Measurements from ENCODE around the gene AGXT2. TPM values are rescaled to one million over a fixed set of nuclear protein-coding genes. Genes with fewer than 3 reads are reported as not detected.
A peak's percentile ranks its signal among the peaks of the same experiment; 100 is the strongest.

AGXT2 gene
- total RNA-seq, 8 experiments from 2014 or later, result 0.13 to 1.2 (median 0.33) TPM; not detected in 4

DNA sequence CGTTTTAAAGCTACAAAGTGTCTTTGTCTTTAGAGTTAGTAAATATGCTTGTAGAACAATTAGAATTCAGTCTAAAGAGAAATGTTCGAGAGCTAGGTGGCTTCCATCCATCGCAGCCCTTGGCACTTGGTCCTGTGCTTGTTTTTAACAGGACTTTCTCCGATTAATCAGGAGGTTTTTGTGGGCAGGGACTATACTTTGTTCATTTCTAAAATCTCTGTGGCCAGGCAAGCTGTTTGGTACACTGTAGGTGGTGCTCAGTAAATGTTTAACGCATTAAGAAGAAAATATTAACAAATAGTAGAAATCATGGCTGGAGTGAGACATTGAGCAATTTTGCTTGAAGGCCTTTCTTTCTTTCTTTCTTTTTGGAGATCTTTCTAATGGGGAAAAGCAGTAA is 20.8 kb downstream of the AGXT2 start:
- ATAC-seq (replicated peaks in 6 of 8), result no peak
- no peaks in the 10 kb centered on the region for H3K4me1 ChIP-seq (replicated peaks in 1 of 2)
- in situ Hi-C loops (cut with MboI; ENCODE audit: low pct_unique_long_range_greater_than_20kb in 2 of 9, low sequenced_read_pairs in 9 of 9, unreplicated experiment in 9 of 9), result no loop called here
- WGBS, 10 experiments, result 30 to 96% (median 79%) methylated on average over 1 to 5 of the region's 5 CpGs
- H3K27ac ChIP-seq, result no peak overlapping the region
- no peak overlapping the region for H3K4me3 ChIP-seq

DNA sequence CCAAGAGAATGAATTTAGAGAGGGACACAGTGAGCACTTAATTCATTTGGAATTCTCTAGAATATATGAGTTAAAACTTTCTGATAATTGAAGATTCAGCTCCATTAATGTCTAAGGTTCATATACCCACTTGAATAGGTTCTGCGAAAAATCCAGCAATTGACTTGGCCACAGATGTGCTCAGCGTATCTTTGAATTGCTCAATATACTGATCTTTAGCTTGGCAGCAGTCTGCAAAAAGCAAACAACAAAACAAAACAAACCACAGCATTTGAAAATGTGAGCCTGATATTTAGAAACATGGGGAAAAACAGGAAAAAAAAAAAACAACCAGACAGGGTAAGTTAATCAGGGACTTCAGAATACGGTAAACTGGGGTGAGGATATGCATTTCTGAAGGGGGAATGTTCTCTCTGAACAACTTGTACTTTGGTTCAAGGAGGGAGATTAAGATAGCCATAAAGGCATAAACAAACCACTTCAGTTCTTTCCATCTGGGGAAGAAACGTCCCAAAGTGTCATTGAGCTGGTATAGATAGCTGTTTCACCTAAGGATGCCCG is 21.4 kb downstream of the AGXT2 start:
- no peak overlapping the region for H3K27ac ChIP-seq
- in situ Hi-C loops (cut with MboI; ENCODE audit: low pct_unique_long_range_greater_than_20kb in 2 of 9, low sequenced_read_pairs in 9 of 9, unreplicated experiment in 9 of 9), result no loop called here
- ATAC-seq (replicated peaks in 6 of 8), result no peak
- H3K4me3 ChIP-seq, result no peak overlapping the region
- WGBS, 10 experiments, result 57 to 100% (median 80%) methylated on average over 2 to 5 of the region's 5 CpGs
- no peaks in the 10 kb centered on the region for H3K4me1 ChIP-seq (replicated peaks in 1 of 2)

DNA sequence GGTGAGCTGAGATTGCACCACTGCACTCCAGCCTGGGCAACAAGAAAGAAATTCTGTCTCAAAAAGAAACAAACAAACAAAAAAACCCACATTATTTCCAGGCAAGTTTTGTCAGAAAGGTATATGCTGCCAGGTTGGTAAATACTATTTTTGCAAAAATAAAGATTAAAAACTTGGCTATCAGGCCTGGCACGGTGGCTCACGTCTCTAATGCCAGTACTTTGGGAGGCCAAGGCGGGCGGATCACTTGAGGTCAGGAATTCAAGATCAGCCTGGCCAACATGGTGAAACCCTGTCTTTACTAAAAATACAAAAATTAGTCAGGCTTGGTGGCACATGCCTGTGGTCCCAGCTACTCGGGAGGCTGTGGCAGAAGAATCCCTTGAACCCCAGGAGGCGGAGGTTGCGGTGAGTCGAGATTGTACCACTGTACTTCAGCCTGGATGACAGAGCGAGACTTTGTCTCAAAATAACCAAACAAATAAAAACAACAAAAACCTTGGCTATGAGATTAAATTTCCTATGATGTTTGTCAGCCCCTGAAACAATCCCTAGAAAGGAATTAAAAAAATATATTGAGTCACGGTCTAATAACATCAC is 22.7 kb downstream of the AGXT2 start:
- Histone ChIP-seq H3K4me3 (no peak overlapping the region), H3K27ac (no peak overlapping the region), H3K4me1 (replicated peaks in 1 of 2) (no peaks in the 10 kb centered on the region)
- in situ Hi-C loops (cut with MboI; ENCODE audit: low pct_unique_long_range_greater_than_20kb in 2 of 9, low sequenced_read_pairs in 9 of 9, unreplicated experiment in 9 of 9), result no loop called here
- 68 to 100% (median 89%) methylated on average over 2 to 10 of the region's 10 CpGs; no CpG with 5 or more reads in 2 of the 10 experiments for WGBS, 10 experiments
- ATAC-seq (replicated peaks in 6 of 8), result no peak

GRCh38 chr5:35023391-35024178 is 24.2 kb downstream of the AGXT2 start:
- WGBS, 10 experiments, result 57 to 95% (median 81%) methylated on average over 2 to 6 of the region's 7 CpGs; no CpG with 5 or more reads in 1 of the 10 experiments
- ATAC-seq (replicated peaks in 6 of 8), result peak in 2 of 8 experiments; percentile 40 to 52
- Histone ChIP-seq H3K4me3 (no peak overlapping the region), H3K4me1 (replicated peaks in 1 of 2) (no peaks in the 10 kb centered on the region), H3K27ac (no peak overlapping the region)
- in situ Hi-C loops (cut with MboI; ENCODE audit: low pct_unique_long_range_greater_than_20kb in 2 of 9, low sequenced_read_pairs in 9 of 9, unreplicated experiment in 9 of 9), result no loop called here

DNA sequence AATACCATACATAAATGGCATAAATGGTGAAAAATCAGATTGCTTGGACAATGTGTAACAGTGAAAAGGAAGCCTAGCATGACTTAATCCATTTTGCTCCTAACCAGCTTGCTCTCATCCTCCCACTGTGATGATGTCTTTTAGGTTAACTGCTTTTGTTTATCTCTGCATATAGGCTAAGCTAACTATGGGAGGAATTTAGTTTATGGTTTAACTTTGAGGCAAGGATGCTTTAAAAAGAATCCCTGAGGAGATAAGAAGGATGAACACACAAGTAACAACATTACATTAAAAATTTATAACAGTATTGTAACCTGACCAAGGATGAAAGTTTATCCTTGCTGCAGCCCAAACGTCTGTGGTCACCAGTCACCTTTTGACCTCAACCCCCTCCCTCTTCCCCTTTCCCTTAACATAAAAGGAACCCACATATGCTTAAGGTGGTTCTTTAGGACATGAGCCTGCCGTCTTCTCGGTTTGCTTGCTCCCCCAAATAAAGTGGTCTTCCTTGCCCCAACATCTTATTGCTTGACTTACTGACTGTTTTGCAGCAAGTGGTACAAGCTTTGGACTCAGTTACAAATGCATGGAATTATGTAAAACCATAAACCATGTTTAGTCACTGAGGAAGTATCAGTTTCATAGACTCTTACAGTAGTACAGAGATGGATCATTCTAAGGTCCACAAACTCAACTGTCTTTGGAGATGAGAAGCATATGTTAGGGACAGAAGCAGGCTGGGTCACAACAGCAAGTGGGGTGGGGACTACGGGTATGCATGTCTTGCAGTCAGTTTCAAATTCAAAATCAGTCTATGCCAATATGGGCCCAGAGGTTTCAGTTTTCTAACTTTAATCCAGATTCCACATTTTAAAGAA is 31.3 kb downstream of the AGXT2 start:
- Histone ChIP-seq H3K27ac (no peak overlapping the region), H3K4me3 (no peak overlapping the region), H3K4me1 (replicated peaks in 1 of 2) (no peaks in the 10 kb centered on the region)
- peak in 3 of 8 experiments; percentile 29 to 93 (median 86) for ATAC-seq (replicated peaks in 6 of 8)
- in situ Hi-C loops (cut with MboI; ENCODE audit: low pct_unique_long_range_greater_than_20kb in 2 of 9, low sequenced_read_pairs in 9 of 9, unreplicated experiment in 9 of 9), result no loop called here
- 0 to 92% (median 56%) methylated on average over 1 to 4 of the region's 4 CpGs; no CpG with 5 or more reads in 2 of the 10 experiments for WGBS, 10 experiments

DNA sequence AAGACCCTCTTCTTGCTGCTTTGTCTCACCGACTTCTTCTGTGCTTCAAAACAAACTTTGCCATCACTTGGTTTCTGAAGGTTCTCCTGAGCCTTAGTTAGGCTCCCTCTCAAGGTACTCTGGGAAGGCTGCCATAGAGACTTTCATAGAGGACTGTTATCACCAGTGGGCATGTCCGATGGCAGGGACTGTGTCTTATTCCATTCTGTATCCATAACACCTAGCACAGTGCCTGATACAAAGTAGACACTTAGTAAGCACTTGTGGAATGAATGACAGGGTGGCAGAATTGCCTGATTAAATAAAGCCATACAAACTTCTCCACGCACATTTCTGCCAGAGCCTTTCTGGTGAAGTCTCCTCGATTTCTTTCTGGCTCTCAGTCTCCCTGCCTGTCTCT is 32.7 kb downstream of the AGXT2 start:
- Histone ChIP-seq H3K27ac (no peak overlapping the region), H3K4me1 (replicated peaks in 1 of 2) (no peaks in the 10 kb centered on the region), H3K4me3 (no peak overlapping the region)
- no peak for ATAC-seq (replicated peaks in 6 of 8)
- in situ Hi-C loops (cut with MboI; ENCODE audit: low pct_unique_long_range_greater_than_20kb in 2 of 9, low sequenced_read_pairs in 9 of 9, unreplicated experiment in 9 of 9), result no loop called here
- 0 to 100% (median 74%) methylated on average over 1 to 2 of the region's 4 CpGs; no CpG with 5 or more reads in 4 of the 10 experiments for WGBS, 10 experiments

- 67 to 94% (median 89%) methylated on average over 1 to 5 of the region's 5 CpGs; no CpG with 5 or more reads in 2 of the 10 experiments for WGBS, 10 experiments
- in situ Hi-C loops (cut with MboI; ENCODE audit: low pct_unique_long_range_greater_than_20kb in 2 of 9, low sequenced_read_pairs in 9 of 9, unreplicated experiment in 9 of 9), result no loop called here
- no peak for ATAC-seq (replicated peaks in 6 of 8)
- Histone ChIP-seq H3K4me3 (no peak overlapping the region), H3K4me1 (replicated peaks in 1 of 2) (no peaks in the 10 kb centered on the region), H3K27ac (no peak overlapping the region)
Measured at GRCh38 chr5:35012796-35013195, 35.0 kb downstream of the AGXT2 start.

DNA sequence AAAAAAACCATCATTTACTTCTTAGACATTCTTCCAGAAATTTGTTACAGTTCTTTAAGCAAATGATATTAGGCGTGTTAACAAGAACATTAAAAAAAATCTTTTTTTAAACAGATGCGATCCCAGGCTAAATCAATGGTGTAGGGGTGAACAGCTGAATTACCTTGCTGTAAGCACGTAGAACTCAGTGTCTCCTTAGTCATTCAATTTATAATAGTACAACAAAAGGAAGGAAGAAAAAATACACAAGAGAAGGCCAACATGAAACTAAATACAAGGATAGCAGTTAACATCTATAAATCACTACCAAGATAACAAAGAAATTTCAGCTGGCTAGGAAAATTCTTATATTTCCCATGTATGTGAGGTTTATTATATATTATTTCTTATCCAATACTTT is 35.4 kb downstream of the AGXT2 start:
- Histone ChIP-seq H3K4me1 (replicated peaks in 1 of 2) (no peaks in the 10 kb centered on the region), H3K27ac (no peak overlapping the region), H3K4me3 (no peak overlapping the region)
- ATAC-seq (replicated peaks in 6 of 8), result no peak
- in situ Hi-C loops (cut with MboI; ENCODE audit: low pct_unique_long_range_greater_than_20kb in 2 of 9, low sequenced_read_pairs in 9 of 9, unreplicated experiment in 9 of 9), result no loop called here
- WGBS, 10 experiments, result 55 to 100% (median 84%) methylated on average over 2 to 3 of the region's 3 CpGs; no CpG with 5 or more reads in 2 of the 10 experiments

GRCh38 chr5:35010676-35011075 is 37.1 kb downstream of the AGXT2 start:
- no peak for ATAC-seq (replicated peaks in 6 of 8)
- Histone ChIP-seq H3K27ac (no peak overlapping the region), H3K4me1 (replicated peaks in 1 of 2) (no peaks in the 10 kb centered on the region), H3K4me3 (no peak overlapping the region)
- in situ Hi-C loops (cut with MboI; ENCODE audit: low pct_unique_long_range_greater_than_20kb in 2 of 9, low sequenced_read_pairs in 9 of 9, unreplicated experiment in 9 of 9), result no loop called here

- no peak for ATAC-seq (replicated peaks in 6 of 8)
- H3K27ac ChIP-seq, result no peak overlapping the region
Measured at GRCh38 chr5:35009657-35010056, 38.1 kb downstream of the AGXT2 start.

DNA sequence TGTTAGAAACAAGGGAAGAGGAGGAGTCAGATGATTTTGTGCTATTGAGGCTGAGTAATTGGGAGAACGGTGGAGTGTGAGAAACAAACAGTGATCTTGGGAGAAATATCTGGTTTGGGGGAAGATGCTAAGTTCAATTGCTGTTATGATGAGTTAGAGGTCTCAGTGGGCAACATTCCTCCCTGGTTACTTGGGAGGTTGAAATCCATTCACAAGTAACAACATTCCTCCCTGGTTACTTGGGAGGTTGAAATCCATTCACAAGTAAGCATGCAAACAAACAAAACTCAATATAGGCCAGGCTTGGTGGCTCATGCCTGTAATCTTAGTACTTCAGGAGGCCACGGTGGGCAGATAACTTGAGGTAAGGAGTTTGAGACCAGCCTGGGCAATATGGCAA is 38.7 kb downstream of the AGXT2 start:
- no peaks in the 10 kb centered on the region for H3K4me1 ChIP-seq (replicated peaks in 1 of 2)
- no peak overlapping the region for H3K4me3 ChIP-seq
- WGBS, 10 experiments, result 0 to 100% (median 40%) methylated on average over 1 to 2 of the region's 2 CpGs; no CpG with 5 or more reads in 1 of the 10 experiments
- no peak overlapping the region for H3K27ac ChIP-seq
- peak in 3 of 8 experiments; percentile 45 to 95 (median 56) for ATAC-seq (replicated peaks in 6 of 8)
- in situ Hi-C loops (cut with MboI; ENCODE audit: low pct_unique_long_range_greater_than_20kb in 2 of 9, low sequenced_read_pairs in 9 of 9, unreplicated experiment in 9 of 9), result no loop called here

More at GRCh38 chr5:35009657-35010056, 38.1 kb downstream of the AGXT2 start:
- in situ Hi-C loops (cut with MboI; ENCODE audit: low pct_unique_long_range_greater_than_20kb in 2 of 9, low sequenced_read_pairs in 9 of 9, unreplicated experiment in 9 of 9), result no loop called here
- Histone ChIP-seq H3K4me1 (replicated peaks in 1 of 2) (no peaks in the 10 kb centered on the region), H3K4me3 (no peak overlapping the region)
- 88 to 100% (median 92%) methylated on average over 1 to 3 of the region's 3 CpGs; no CpG with 5 or more reads in 2 of the 10 experiments for WGBS, 10 experiments

DNA sequence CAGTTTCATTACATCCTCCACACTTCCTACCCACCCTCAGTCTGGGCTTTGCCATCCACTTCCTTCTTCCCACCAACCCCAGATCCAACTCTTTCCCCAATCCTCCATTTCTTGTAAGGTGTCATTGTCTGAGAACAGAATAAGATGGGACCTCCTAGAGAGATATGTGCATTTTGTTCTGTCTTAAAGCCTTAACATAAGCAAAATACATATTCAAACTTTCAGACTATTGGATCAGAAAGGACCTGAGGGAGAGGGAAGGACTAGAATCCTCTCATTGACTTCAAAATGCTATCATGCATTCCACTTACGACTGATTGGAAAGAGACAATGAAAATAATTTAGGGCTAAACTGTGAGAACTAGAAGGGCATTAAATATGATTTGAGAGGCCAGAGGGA is 43.0 kb downstream of the AGXT2 start:
- H3K4me1 ChIP-seq (replicated peaks in 1 of 2), result no peaks in the 10 kb centered on the region
- no peak overlapping the region for H3K4me3 ChIP-seq
- peak in 3 of 8 experiments; percentile 57 to 84 (median 70) for ATAC-seq (replicated peaks in 6 of 8)
- no peak overlapping the region for H3K27ac ChIP-seq
- in situ Hi-C loops (cut with MboI; ENCODE audit: low pct_unique_long_range_greater_than_20kb in 2 of 9, low sequenced_read_pairs in 9 of 9, unreplicated experiment in 9 of 9), result no loop called here
- WGBS, 10 experiments, result 18 to 100% (median 78%) methylated on average over 1 of the region's 1 CpG; no CpG with 5 or more reads in 2 of the 10 experiments

DNA sequence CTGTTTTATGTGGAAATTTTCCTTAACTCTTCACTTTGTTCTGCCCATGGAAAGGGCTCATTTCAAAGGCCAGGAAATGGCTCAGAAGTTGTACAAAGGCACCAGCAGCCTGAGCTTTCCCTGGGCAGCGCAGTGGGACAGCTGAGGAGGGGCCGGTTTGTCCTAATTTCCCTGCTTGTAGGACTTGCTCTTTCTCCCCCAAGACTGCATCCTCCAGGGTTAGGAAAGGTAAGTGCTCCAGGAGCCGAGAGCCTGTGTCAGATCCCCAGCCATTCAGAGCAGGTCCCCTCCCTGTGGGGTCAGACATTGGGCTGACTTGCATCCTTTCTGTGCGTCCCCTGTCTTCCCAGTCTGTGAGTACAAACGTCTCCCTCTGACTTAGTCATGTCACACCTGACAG is 43.5 kb downstream of the AGXT2 start:
- ATAC-seq (replicated peaks in 6 of 8), result no peak
- Histone ChIP-seq H3K4me1 (replicated peaks in 1 of 2) (no peaks in the 10 kb centered on the region), H3K4me3 (no peak overlapping the region), H3K27ac (no peak overlapping the region)
- in situ Hi-C loops (cut with MboI; ENCODE audit: low pct_unique_long_range_greater_than_20kb in 2 of 9, low sequenced_read_pairs in 9 of 9, unreplicated experiment in 9 of 9), result no loop called here
- 37 to 100% (median 63%) methylated on average over 1 to 4 of the region's 5 CpGs; no CpG with 5 or more reads in 6 of the 10 experiments for WGBS, 10 experiments
